Bronchial epithelial cell (primary cell): ENCODE data around the gene CHD9. TPM values are rescaled to one million over a fixed set of nuclear protein-coding genes. Genes with fewer than 3 reads are reported as not detected.

Experiments
- DNase-seq: peaks from one replicate; pipeline ENCODE4 v3.0.0-alpha.2; 2010; ENCODE audit warnings: low read depth
- FAIRE-seq: peaks from 2 replicates; lab custom pipeline; 2011; peaks lifted over from hg19 to GRCh38; lab: Jason Lieb, UNC
- H3K27me3 ChIP-seq: 2 replicates; pipeline ENCODE4 v1.5.1; 2011; ENCODE audit warnings: low read length; ENCODE audit not compliant: control insufficient read depth, insufficient read depth
- H3K36me3 ChIP-seq: 2 replicates; pipeline ENCODE4 v1.5.1; 2011; ENCODE audit warnings: low read length; ENCODE audit not compliant: control insufficient read depth, insufficient read depth
- H3K4me3 ChIP-seq: 2 replicates; pipeline ENCODE4 v1.5.1; 2011; ENCODE audit warnings: mild to moderate bottlenecking, low read depth, low read length, control low read depth
- CTCF ChIP-seq: IDR thresholded peaks from 2 replicates; pipeline ENCODE4 v1.5.1; 2011; ENCODE audit warnings: mild to moderate bottlenecking, moderate library complexity, low read length, control low read depth, inconsistent platforms; ENCODE audit not compliant: insufficient read depth, severe bottlenecking
- total RNA-seq: library from RNA; depleted of rRNA; stranded (reverse); fragments of >200 nt; gene quantifications from 2 replicates; pipeline ENCODE4 v1.2.1, GENCODE V29; 2014

The CHD9 gene
- total RNA-seq, 1 donor from 2014 or later: 35.3 TPM

GRCh38 chr16:53085931-53086421, 31.2 kb downstream of the CHD9 start:
- no peaks in the 10 kb centered on the region for H3K36me3 ChIP-seq
- no peaks in the 10 kb centered on the region for H3K27me3 ChIP-seq
- no peak overlapping the region for H3K4me3 ChIP-seq
- no peak for FAIRE-seq
- TF ChIP-seq CTCF: no peak
- DNase-seq: no peak

GRCh38 chr16:53087101-53087500, 32.3 kb downstream of the CHD9 start:
- H3K27me3 ChIP-seq: no peaks in the 10 kb centered on the region
- no peaks in the 10 kb centered on the region for H3K36me3 ChIP-seq
- FAIRE-seq (no peak), DNase-seq (no peak)
- H3K4me3 ChIP-seq: no peak overlapping the region
- no peak for TF ChIP-seq CTCF

- no peak for FAIRE-seq
- Histone ChIP-seq H3K27me3 (no peaks in the 10 kb centered on the region), H3K36me3 (no peaks in the 10 kb centered on the region), H3K4me3 (no peak overlapping the region)
- no peak for DNase-seq
- TF ChIP-seq CTCF: no peak
Observed at GRCh38 chr16:53089434-53090285, 34.9 kb downstream of the CHD9 start.

GRCh38 chr16:53090286-53090590, 35.4 kb downstream of the CHD9 start:
- FAIRE-seq: no peak
- no peak for TF ChIP-seq CTCF
- no peak for DNase-seq

GRCh38 chr16:53090591-53091411, 36.0 kb downstream of the CHD9 start:
- Histone ChIP-seq H3K27me3 (no peaks in the 10 kb centered on the region), H3K36me3 (no peaks in the 10 kb centered on the region), H3K4me3 (no peak overlapping the region)
- TF ChIP-seq CTCF: no peak
- DNase-seq (no peak), FAIRE-seq (no peak)

More at GRCh38 chr16:53090286-53090590, 35.4 kb downstream of the CHD9 start:
- Histone ChIP-seq H3K27me3 (no peaks in the 10 kb centered on the region), H3K4me3 (no peak overlapping the region), H3K36me3 (no peaks in the 10 kb centered on the region)
